Measurements from ENCODE around the gene FADS2.

DNA sequence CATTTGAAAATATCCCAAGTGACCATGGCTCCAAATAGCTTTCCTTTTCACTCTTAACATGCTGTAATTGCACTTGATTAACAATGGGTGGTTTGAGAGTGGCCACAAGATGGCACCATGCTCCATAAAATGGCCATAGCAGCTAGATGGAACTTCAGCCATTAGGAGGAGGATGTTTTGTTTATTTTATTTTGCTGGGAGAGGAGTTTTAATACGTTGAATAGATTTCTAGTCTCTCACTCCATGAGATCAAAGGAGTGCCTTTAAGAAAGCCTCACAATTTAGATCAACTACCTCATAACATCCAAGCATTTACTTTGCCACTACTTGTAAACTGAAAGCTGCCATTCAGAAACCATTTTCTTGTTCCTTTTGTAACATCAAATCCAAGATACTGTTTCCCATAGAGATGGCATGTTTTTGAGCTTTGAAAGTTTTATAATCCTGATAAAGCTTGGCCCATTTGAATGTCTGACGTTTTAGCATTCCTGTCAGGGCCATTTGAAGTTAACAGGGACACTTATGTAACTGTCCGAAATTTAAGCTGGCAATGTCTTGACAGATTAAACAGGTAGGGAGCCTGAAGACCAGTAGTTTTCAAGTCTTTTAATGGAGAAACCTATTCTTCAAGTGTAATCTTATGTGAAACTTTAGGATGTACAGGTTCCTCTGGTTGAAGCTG is 30.7 kb upstream of the FADS2 start:
- TF ChIP-seq, protein P1, sequence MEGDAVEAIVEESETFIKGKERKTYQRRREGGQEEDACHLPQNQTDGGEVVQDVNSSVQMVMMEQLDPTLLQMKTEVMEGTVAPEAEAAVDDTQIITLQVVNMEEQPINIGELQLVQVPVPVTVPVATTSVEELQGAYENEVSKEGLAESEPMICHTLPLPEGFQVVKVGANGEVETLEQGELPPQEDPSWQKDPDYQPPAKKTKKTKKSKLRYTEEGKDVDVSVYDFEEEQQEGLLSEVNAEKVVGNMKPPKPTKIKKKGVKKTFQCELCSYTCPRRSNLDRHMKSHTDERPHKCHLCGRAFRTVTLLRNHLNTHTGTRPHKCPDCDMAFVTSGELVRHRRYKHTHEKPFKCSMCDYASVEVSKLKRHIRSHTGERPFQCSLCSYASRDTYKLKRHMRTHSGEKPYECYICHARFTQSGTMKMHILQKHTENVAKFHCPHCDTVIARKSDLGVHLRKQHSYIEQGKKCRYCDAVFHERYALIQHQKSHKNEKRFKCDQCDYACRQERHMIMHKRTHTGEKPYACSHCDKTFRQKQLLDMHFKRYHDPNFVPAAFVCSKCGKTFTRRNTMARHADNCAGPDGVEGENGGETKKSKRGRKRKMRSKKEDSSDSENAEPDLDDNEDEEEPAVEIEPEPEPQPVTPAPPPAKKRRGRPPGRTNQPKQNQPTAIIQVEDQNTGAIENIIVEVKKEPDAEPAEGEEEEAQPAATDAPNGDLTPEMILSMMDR (IDR thresholded peaks at IDR 0.05; ENCODE audit: poor library complexity, severe bottlenecking): peak; percentile 93
- no peak for TF ChIP-seq TAF1 (IDR thresholded peaks at IDR 0.05; ENCODE audit: low read depth)
- peak; percentile 95 for TF ChIP-seq SMC3 (conservative IDR thresholded peaks at IDR 0.05; ENCODE audit: poor library complexity)
- no peak for TF ChIP-seq EZH2 (IDR thresholded peaks at IDR 0.05; ENCODE audit: borderline replicate concordance, insufficient read depth, low read length, poor library complexity, severe bottlenecking)
- TF ChIP-seq POLR2AphosphoS5 (IDR thresholded peaks at IDR 0.05): peak; percentile 24
- TF ChIP-seq RAD21 (conservative IDR thresholded peaks at IDR 0.05): peak; percentile 91
- TF ChIP-seq EP300 (conservative IDR thresholded peaks at IDR 0.05; ENCODE audit: poor library complexity, severe bottlenecking): no peak
- TF ChIP-seq, protein P2, sequence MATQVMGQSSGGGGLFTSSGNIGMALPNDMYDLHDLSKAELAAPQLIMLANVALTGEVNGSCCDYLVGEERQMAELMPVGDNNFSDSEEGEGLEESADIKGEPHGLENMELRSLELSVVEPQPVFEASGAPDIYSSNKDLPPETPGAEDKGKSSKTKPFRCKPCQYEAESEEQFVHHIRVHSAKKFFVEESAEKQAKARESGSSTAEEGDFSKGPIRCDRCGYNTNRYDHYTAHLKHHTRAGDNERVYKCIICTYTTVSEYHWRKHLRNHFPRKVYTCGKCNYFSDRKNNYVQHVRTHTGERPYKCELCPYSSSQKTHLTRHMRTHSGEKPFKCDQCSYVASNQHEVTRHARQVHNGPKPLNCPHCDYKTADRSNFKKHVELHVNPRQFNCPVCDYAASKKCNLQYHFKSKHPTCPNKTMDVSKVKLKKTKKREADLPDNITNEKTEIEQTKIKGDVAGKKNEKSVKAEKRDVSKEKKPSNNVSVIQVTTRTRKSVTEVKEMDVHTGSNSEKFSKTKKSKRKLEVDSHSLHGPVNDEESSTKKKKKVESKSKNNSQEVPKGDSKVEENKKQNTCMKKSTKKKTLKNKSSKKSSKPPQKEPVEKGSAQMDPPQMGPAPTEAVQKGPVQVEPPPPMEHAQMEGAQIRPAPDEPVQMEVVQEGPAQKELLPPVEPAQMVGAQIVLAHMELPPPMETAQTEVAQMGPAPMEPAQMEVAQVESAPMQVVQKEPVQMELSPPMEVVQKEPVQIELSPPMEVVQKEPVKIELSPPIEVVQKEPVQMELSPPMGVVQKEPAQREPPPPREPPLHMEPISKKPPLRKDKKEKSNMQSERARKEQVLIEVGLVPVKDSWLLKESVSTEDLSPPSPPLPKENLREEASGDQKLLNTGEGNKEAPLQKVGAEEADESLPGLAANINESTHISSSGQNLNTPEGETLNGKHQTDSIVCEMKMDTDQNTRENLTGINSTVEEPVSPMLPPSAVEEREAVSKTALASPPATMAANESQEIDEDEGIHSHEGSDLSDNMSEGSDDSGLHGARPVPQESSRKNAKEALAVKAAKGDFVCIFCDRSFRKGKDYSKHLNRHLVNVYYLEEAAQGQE (IDR thresholded peaks at IDR 0.05; ENCODE audit: borderline replicate concordance): no peak
- no peak for TF ChIP-seq MXI1 (conservative IDR thresholded peaks at IDR 0.05; ENCODE audit: poor library complexity, severe bottlenecking)
